ENCODE measurements around the gene PLXDC1.

PLXDC1 gene

DNA sequence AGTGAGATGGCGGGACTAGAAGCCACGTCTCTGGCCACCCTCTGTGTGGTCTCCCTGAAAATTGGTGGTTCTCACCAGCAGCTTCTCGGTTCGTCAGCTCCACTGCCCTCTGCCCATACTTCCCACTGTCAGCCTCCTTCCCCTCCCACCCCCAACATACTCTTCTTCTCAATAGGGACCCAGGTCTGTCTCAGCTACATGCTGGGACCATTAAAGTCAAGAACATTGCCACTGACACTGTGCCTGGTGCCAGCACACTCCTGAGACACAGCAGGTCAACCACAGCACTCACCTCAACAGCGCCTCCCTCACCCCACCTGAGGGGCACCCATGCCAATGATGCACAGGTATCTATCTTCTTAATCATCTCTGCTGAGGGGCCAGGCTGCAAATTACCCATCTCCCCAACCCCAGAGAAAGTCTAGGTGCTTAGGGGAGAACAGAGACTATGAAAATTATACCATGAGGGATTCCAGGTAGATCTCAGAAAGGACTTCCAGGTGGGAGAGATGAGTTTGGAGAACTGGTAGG, 1.3 kb downstream of the PLXDC1 start:
- H3K9me3 ChIP-seq (replicated peaks; ENCODE audit: insufficient read depth, low read length) = no peaks in the 10 kb centered on the region
- TF ChIP-seq EZH2phosphoT487 (IDR thresholded peaks at IDR 0.05; ENCODE audit: low read length) (no peak), EZH2 (optimal IDR thresholded peaks at IDR 0.05; ENCODE audit: low read depth, low read length) (no peak)
- TF ChIP-seq, protein P1, sequence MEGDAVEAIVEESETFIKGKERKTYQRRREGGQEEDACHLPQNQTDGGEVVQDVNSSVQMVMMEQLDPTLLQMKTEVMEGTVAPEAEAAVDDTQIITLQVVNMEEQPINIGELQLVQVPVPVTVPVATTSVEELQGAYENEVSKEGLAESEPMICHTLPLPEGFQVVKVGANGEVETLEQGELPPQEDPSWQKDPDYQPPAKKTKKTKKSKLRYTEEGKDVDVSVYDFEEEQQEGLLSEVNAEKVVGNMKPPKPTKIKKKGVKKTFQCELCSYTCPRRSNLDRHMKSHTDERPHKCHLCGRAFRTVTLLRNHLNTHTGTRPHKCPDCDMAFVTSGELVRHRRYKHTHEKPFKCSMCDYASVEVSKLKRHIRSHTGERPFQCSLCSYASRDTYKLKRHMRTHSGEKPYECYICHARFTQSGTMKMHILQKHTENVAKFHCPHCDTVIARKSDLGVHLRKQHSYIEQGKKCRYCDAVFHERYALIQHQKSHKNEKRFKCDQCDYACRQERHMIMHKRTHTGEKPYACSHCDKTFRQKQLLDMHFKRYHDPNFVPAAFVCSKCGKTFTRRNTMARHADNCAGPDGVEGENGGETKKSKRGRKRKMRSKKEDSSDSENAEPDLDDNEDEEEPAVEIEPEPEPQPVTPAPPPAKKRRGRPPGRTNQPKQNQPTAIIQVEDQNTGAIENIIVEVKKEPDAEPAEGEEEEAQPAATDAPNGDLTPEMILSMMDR (IDR thresholded peaks at IDR 0.05; ENCODE audit: low read length) = no peak

DNA sequence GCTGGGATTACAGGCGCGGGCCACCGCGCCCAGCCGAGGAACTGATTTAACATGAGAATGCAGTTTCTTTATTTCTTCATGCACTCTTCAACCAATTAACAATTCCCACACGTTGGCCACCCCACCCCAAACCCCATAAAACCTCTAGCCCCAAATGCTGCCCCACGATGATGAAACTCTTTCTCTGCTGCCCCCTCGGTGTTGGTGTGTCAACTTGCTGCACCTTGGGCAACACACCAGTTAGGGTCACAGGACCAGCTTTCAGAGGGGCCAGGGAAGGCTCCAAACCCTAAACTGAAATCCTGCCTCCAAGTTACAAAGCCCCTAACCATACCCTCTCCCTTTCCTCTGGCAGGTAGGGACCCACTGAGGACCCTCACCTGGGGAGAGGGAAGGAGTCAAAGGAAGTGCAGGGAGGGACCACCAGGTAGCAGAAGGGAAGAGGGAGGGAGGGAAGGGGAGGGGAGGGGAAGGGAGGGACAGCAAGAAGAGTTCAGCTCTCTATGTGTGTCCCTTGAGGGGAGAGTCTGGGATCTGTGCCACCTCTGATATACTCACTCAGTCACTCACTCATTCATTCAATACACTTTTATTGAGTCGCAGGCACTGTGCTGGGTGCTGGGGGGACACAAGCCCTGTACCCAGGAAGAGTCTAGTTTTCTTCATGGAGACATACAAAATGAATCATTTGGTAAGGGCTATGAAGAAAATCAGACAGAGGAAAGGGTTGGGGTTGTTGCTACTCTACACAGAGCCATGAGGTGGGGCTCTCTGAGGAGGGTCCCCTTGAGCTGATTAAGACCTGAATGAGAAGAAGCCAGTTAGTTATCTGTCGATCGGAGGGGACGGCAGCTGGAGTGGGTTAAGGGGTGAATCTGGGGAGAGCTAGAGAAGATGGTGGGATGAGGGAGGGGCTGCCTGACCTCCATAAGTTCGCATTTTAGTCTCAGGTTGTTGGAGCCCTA, 3.9 kb downstream of the PLXDC1 start:
- Histone ChIP-seq H3K9me3 (replicated peaks; ENCODE audit: insufficient read depth, low read length) (no peaks in the 10 kb centered on the region), H3K79me2 (ENCODE audit: low read length) (no peaks in the 10 kb centered on the region), H3K9me2 (replicated peaks; ENCODE audit: insufficient read depth, low read length) (no peaks in the 10 kb centered on the region), H3K36me3 (replicated peaks; ENCODE audit: insufficient read depth, low read length) (no peaks in the 10 kb centered on the region), H4K20me1 (ENCODE audit: insufficient read depth, low read length) (no peaks in the 10 kb centered on the region), H3K4me3 (ENCODE audit: low read length) (no peak overlapping the region), H3K9ac (ENCODE audit: low read length) (no peak overlapping the region), H3K4me1 (ENCODE audit: low read length) (peaks cover 5% of the 10 kb centered on the region), H3F3A (ENCODE audit: insufficient read depth, low read length) (no peaks in the 10 kb centered on the region), H3K27ac (ENCODE audit: low read length) (no peak overlapping the region), H3K27me3 (replicated peaks; ENCODE audit: insufficient read depth, low read length) (peaks cover 22% of the 10 kb centered on the region), H2AFZ (ENCODE audit: low read length) (no peak overlapping the region), H3K4me2 (ENCODE audit: low read depth, low read length) (no peak overlapping the region)
- DNase-seq = no peak
- TF ChIP-seq, protein P1 (IDR thresholded peaks at IDR 0.05; ENCODE audit: low read length) = no peak
- no peak for TF ChIP-seq EZH2 (optimal IDR thresholded peaks at IDR 0.05; ENCODE audit: low read depth, low read length)
- TF ChIP-seq EZH2phosphoT487 (IDR thresholded peaks at IDR 0.05; ENCODE audit: low read length) = no peak

More for the DNA sequence above, 1.3 kb downstream of the PLXDC1 start:
- Histone ChIP-seq H3K27ac (ENCODE audit: low read length) (no peak overlapping the region), H2AFZ (ENCODE audit: low read length) (no peak overlapping the region), H3K79me2 (ENCODE audit: low read length) (no peaks in the 10 kb centered on the region), H3K9ac (ENCODE audit: low read length) (no peak overlapping the region), H3K4me2 (ENCODE audit: low read depth, low read length) (no peak overlapping the region), H3K9me2 (replicated peaks; ENCODE audit: insufficient read depth, low read length) (no peaks in the 10 kb centered on the region), H4K20me1 (ENCODE audit: insufficient read depth, low read length) (no peaks in the 10 kb centered on the region), H3F3A (ENCODE audit: insufficient read depth, low read length) (peaks cover 15% of the 10 kb centered on the region), H3K4me1 (ENCODE audit: low read length) (peaks cover 6% of the 10 kb centered on the region), H3K4me3 (ENCODE audit: low read length) (no peak overlapping the region), H3K36me3 (replicated peaks; ENCODE audit: insufficient read depth, low read length) (no peaks in the 10 kb centered on the region), H3K27me3 (replicated peaks; ENCODE audit: insufficient read depth, low read length) (peaks cover 22% of the 10 kb centered on the region)
- no peak for DNase-seq

DNA sequence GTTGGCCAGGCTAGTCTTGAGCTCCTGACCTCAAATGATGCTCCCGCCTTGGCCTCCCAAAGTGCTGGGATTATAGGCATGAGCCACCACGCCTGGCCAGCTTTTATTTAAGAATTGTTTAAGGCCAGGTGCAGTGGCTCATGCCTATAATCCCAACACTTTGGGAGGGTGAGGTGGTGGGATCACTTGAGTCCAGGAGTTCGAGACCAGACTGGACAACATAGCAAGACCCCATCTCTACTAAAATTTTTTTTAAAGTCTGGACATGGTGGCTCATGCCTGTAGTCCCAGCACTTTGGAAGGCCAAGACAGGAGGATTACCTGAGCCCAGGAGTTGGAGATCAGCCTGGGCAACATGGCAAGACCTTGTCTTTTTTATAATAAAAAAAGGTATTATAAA, 5.2 kb downstream of the PLXDC1 start:
- Histone ChIP-seq H3K9me3 (replicated peaks; ENCODE audit: insufficient read depth, low read length) (no peaks in the 10 kb centered on the region), H3F3A (ENCODE audit: insufficient read depth, low read length) (no peaks in the 10 kb centered on the region), H3K9me2 (replicated peaks; ENCODE audit: insufficient read depth, low read length) (no peaks in the 10 kb centered on the region), H3K4me2 (ENCODE audit: low read depth, low read length) (no peak overlapping the region), H3K9ac (ENCODE audit: low read length) (no peak overlapping the region), H3K27me3 (replicated peaks; ENCODE audit: insufficient read depth, low read length) (peaks cover 22% of the 10 kb centered on the region), H3K4me3 (ENCODE audit: low read length) (no peak overlapping the region), H4K20me1 (ENCODE audit: insufficient read depth, low read length) (no peaks in the 10 kb centered on the region), H3K36me3 (replicated peaks; ENCODE audit: insufficient read depth, low read length) (no peaks in the 10 kb centered on the region), H3K4me1 (ENCODE audit: low read length) (no peaks in the 10 kb centered on the region), H2AFZ (ENCODE audit: low read length) (no peak overlapping the region), H3K27ac (ENCODE audit: low read length) (no peak overlapping the region), H3K79me2 (ENCODE audit: low read length) (no peaks in the 10 kb centered on the region)
- TF ChIP-seq, protein P1 (IDR thresholded peaks at IDR 0.05; ENCODE audit: low read length) = no peak
- TF ChIP-seq EZH2 (optimal IDR thresholded peaks at IDR 0.05; ENCODE audit: low read depth, low read length) (no peak), EZH2phosphoT487 (IDR thresholded peaks at IDR 0.05; ENCODE audit: low read length) (no peak)
- no peak for DNase-seq
